ENCODE measurements around the gene STK17A.

- TF ChIP-seq MAX (IDR thresholded peaks at IDR 0.05) (no peak), CTCF (IDR thresholded peaks at IDR 0.05; ENCODE audit: control extremely low read depth in 1 of 3, insufficient read depth in 1 of 3, low read depth in 1 of 3, low read length in 3 of 3) (no peak), SUZ12 (IDR thresholded peaks at IDR 0.05; ENCODE audit: low read length) (no peak), BACH1 (IDR thresholded peaks at IDR 0.05; ENCODE audit: low read length) (no peak), USF2 (IDR thresholded peaks at IDR 0.05; ENCODE audit: low read length) (no peak), TCF12 (IDR thresholded peaks at IDR 0.05; ENCODE audit: low read depth, low read length) (no peak), EZH2 (IDR thresholded peaks at IDR 0.05; ENCODE audit: low read depth, low read length, severe bottlenecking) (no peak), POLR2A (IDR thresholded peaks at IDR 0.05; ENCODE audit: control extremely low read depth in 1 of 2, low read depth in 2 of 2, low read length in 2 of 2) (no peak), ZNF274 (IDR thresholded peaks at IDR 0.05; ENCODE audit: borderline replicate concordance, extremely low read depth, low read length) (no peak), TAF1 (IDR thresholded peaks at IDR 0.05; ENCODE audit: low read depth, low read length) (no peak), RNF2 (IDR thresholded peaks at IDR 0.05; ENCODE audit: borderline replicate concordance, low read depth, low read length, missing control alignments, poor library complexity, severe bottlenecking) (no peak), E2F6 (IDR thresholded peaks at IDR 0.05) (no peak), JUND (IDR thresholded peaks at IDR 0.05; ENCODE audit: low read length) (no peak), TBP (IDR thresholded peaks at IDR 0.05; ENCODE audit: low read depth, low read length) (no peak)
These were observed 63.9 kb downstream of the STK17A start for GRCh38 chr7:43646603-43647338.
